ENCODE data around the gene CFD.

DNA sequence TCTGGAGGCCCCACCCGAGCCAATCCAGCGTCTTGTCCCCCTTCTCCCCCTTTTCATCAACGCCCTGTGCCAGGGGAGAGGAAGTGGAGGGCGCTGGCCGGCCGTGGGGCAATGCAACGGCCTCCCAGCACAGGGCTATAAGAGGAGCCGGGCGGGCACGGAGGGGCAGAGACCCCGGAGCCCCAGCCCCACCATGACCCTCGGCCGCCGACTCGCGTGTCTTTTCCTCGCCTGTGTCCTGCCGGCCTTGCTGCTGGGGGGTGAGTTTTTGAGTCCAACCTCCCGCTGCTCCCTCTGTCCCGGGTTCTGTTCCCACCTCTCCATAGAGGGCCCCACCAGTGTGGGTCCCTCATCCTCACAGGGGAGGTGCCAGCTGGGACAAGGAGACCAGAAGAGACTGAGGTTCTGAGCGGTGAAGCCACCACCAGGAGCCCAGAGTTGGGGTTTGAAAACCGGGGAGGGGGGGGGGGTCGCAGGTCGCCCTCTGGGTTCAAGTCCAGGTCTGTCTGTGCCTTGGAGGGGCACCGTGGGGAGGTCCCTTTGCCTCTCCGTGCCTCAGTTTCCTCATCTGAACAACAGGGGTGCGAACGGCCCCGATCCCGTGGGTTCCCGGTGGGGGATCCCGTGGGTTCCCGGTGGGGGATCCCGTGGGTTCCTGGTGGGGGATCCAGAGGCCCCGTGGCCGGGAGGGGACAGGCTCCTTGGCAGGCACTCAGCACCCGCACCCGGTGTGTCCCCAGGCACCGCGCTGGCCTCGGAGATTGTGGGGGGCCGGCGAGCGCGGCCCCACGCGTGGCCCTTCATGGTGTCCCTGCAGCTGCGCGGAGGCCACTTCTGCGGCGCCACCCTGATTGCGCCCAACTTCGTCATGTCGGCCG lies 7.1 kb upstream of the CFD start, which contains the start of gene ELANE:
- TF ChIP-seq CTCF (IDR thresholded peaks at IDR 0.05; ENCODE audit: low read depth, low read length, poor library complexity, severe bottlenecking) (no peak), EZH2phosphoT487 (IDR thresholded peaks at IDR 0.05; ENCODE audit: borderline replicate concordance, low read length) (no peak)
